SK-N-MC (cell line): Measurements from ENCODE around the gene FGFR3.
A peak's percentile ranks its signal among the peaks of the same experiment; 100 is the strongest.

Experiments used
- DNase-seq: peaks from one replicate; pipeline ENCODE4 v3.0.0-alpha.2; 2011; ENCODE audit warnings: low read depth, low spot score
- H3K27ac ChIP-seq: fragments of 200-600 bp; sonication (generic); 2 replicates; pipeline ENCODE4 v1.5.1; 2016; ENCODE audit warnings: mixed run types
- H3K36me3 ChIP-seq: fragments of 200-600 bp; sonication (generic); 2 replicates; pipeline ENCODE4 v1.6.1; 2017; ENCODE audit warnings: antibody characterized with exemption, low read length, mixed read lengths; ENCODE audit not compliant: insufficient read depth
- H3K4me3 ChIP-seq: fragments of 200-600 bp; sonication (generic); 2 replicates; pipeline ENCODE4 v1.5.1; 2016
- H3K9ac ChIP-seq: fragments of 200-600 bp; sonication (generic); 2 replicates; pipeline ENCODE4 v1.8.0; 2017; ENCODE audit warnings: mixed run types, mixed read lengths; ENCODE audit not compliant: insufficient read length
- H3K9me3 ChIP-seq: fragments of 200-600 bp; sonication (generic); 2 replicates; pipeline ENCODE4 v1.6.1; 2017; ENCODE audit warnings: low read depth, mild to moderate bottlenecking, antibody characterized with exemption, low read length, moderate library complexity, mixed read lengths
- EZH2 ChIP-seq: fragments of 200-600 bp; sonication (generic); IDR thresholded peaks from one replicate; pipeline ENCODE4 v1.6.1; 2017; ENCODE audit warnings: antibody characterized with exemption
- FOXP2 ChIP-seq: optimal IDR thresholded peaks from 2 replicates; pipeline ENCODE3; 2011; ENCODE audit warnings: mild to moderate bottlenecking, moderate library complexity; ENCODE audit not compliant: insufficient read depth; ENCODE audit errors: extremely low read length, control extremely low read depth
- POLR2AphosphoS5 ChIP-seq: IDR thresholded peaks from 2 replicates; pipeline ENCODE4 v1.6.1; 2012; ENCODE audit warnings: mild to moderate bottlenecking, low read depth, low read length, borderline replicate concordance

Gene FGFR3

GRCh38 chr4:1800805-1801204, 7.7 kb downstream of the FGFR3 start:
- DNase-seq: no peak
- TF ChIP-seq FOXP2 (no peak), POLR2AphosphoS5 (no peak)
- peaks cover 4% of the 10 kb centered on the region; the same call in 1 of the 2 replicates for H3K36me3 ChIP-seq
- H3K27ac ChIP-seq: no peak overlapping the region
- H3K9ac ChIP-seq: no peak overlapping the region
- H3K4me3 ChIP-seq: no peak overlapping the region
- H3K9me3 ChIP-seq: no peaks in the 10 kb centered on the region

- Histone ChIP-seq H3K4me3 (no peak overlapping the region), H3K27ac (no peak overlapping the region; the same call in 1 of the 2 replicates), H3K9ac (no peak overlapping the region), H3K9me3 (no peaks in the 10 kb centered on the region), H3K36me3 (peaks cover 4% of the 10 kb centered on the region; the same call in 1 of the 2 replicates)
- TF ChIP-seq EZH2 (no peak), FOXP2 (no peak), POLR2AphosphoS5 (no peak)
- DNase-seq: no peak
Measured at GRCh38 chr4:1801286-1801958, 8.3 kb downstream of the FGFR3 start.

GRCh38 chr4:1802151-1802715, 9.1 kb downstream of the FGFR3 start:
- Histone ChIP-seq H3K4me3 (no peak overlapping the region), H3K9ac (no peak overlapping the region), H3K27ac (peak overlapping the region; percentile 42), H3K9me3 (no peaks in the 10 kb centered on the region), H3K36me3 (peaks cover 4% of the 10 kb centered on the region; the same call in 1 of the 2 replicates)
- no peak for DNase-seq
- TF ChIP-seq POLR2AphosphoS5 (no peak), EZH2 (no peak), FOXP2 (no peak)

- TF ChIP-seq FOXP2: no peak
- no peak for TF ChIP-seq POLR2AphosphoS5
- no peak for TF ChIP-seq EZH2
- Histone ChIP-seq H3K36me3 (peaks cover 4% of the 10 kb centered on the region; the same call in 1 of the 2 replicates), H3K4me3 (no peak overlapping the region), H3K27ac (peak overlapping the region; percentile 42; the same call in 1 of the 2 replicates), H3K9ac (no peak overlapping the region), H3K9me3 (no peaks in the 10 kb centered on the region)
- DNase-seq: no peak
Measured at GRCh38 chr4:1802720-1803522, 9.8 kb downstream of the FGFR3 start.

- H3K36me3 ChIP-seq: peaks cover 4% of the 10 kb centered on the region; the same call in 1 of the 2 replicates
- DNase-seq: no peak
- no peak overlapping the region for H3K27ac ChIP-seq
- TF ChIP-seq FOXP2: no peak
- no peak for TF ChIP-seq POLR2AphosphoS5
- no peak for TF ChIP-seq EZH2
- no peaks in the 10 kb centered on the region for H3K9me3 ChIP-seq
- H3K9ac ChIP-seq: no peak overlapping the region
- H3K4me3 ChIP-seq: no peak overlapping the region
Measured at GRCh38 chr4:1803523-1804423, 10.7 kb downstream of the FGFR3 start.

GRCh38 chr4:1804638-1805492, 11.8 kb downstream of the FGFR3 start:
- Histone ChIP-seq H3K36me3 (peaks cover 4% of the 10 kb centered on the region; the same call in 1 of the 2 replicates), H3K27ac (no peak overlapping the region), H3K9ac (no peak overlapping the region)

GRCh38 chr4:1805493-1806222, 12.6 kb downstream of the FGFR3 start:
- Histone ChIP-seq H3K27ac (no peak overlapping the region), H3K9ac (no peak overlapping the region), H3K4me3 (no peak overlapping the region), H3K9me3 (no peaks in the 10 kb centered on the region), H3K36me3 (peaks cover 4% of the 10 kb centered on the region; the same call in 1 of the 2 replicates)
- TF ChIP-seq FOXP2 (no peak), EZH2 (no peak), POLR2AphosphoS5 (no peak)
- DNase-seq: no peak

More at GRCh38 chr4:1804638-1805492, 11.8 kb downstream of the FGFR3 start:
- TF ChIP-seq EZH2 (no peak), POLR2AphosphoS5 (no peak; the same call in 1 of the 2 replicates), FOXP2 (no peak)
- DNase-seq: no peak
- Histone ChIP-seq H3K4me3 (no peak overlapping the region), H3K9me3 (no peaks in the 10 kb centered on the region)
